ENCODE measurements around the gene ARHGAP28.

DNA sequence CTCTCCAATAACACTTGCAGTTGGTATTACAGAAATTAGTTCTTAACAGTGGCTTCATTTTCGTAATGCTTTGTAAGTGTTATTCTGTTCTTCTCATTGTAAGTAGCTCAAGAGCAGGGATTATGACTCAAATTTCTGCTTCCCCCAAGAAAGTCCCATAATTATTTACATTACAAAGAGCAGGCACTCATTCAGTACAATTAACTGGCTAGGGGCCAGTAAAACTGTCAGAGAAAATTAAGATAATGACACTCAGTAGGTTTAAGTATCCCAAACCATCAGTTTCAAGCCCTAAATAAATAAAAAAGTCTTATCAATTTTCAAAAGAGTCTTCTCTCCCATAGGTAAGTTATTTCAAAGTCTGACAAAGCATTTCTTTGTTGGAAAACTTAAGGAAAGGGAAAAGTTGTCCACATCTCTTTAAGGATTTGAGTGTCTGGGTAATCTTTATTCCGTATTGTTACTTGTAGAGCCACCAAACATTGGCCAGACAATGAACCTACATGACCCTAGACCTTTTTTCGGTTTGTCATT, 137.1 kb downstream of the ARHGAP28 start:
- TF ChIP-seq, protein P1, sequence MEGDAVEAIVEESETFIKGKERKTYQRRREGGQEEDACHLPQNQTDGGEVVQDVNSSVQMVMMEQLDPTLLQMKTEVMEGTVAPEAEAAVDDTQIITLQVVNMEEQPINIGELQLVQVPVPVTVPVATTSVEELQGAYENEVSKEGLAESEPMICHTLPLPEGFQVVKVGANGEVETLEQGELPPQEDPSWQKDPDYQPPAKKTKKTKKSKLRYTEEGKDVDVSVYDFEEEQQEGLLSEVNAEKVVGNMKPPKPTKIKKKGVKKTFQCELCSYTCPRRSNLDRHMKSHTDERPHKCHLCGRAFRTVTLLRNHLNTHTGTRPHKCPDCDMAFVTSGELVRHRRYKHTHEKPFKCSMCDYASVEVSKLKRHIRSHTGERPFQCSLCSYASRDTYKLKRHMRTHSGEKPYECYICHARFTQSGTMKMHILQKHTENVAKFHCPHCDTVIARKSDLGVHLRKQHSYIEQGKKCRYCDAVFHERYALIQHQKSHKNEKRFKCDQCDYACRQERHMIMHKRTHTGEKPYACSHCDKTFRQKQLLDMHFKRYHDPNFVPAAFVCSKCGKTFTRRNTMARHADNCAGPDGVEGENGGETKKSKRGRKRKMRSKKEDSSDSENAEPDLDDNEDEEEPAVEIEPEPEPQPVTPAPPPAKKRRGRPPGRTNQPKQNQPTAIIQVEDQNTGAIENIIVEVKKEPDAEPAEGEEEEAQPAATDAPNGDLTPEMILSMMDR (IDR thresholded peaks at IDR 0.05), result no peak
- TF ChIP-seq POLR2A (IDR thresholded peaks at IDR 0.05), result no peak
